Fibroblast of lung (primary cell): ENCODE results near the gene PDE9A. TPM values are rescaled to one million over a fixed set of nuclear protein-coding genes. Genes with fewer than 3 reads are reported as not detected.

Experiments used
- DNase-seq, 2 donors: peaks; one replicate each; pipeline versions ENCODE4 v3.0.0 to v3.0.0-alpha.2; 2010; ENCODE audit warnings: low read depth in 2 of 2
- H2AFZ ChIP-seq: 2 replicates; pipeline ENCODE4 v1.5.1; 2012; ENCODE audit warnings: low read length, control low read depth, inconsistent platforms
- H3K27ac ChIP-seq: 2 replicates; pipeline ENCODE4 v1.5.1; 2011; ENCODE audit warnings: low read length, control low read depth; ENCODE audit not compliant: insufficient read depth
- H3K27me3 ChIP-seq: 2 replicates; pipeline ENCODE4 v1.5.1; 2011; ENCODE audit warnings: mild to moderate bottlenecking, low read length; ENCODE audit not compliant: control insufficient read depth, insufficient read depth
- H3K36me3 ChIP-seq: 2 replicates; pipeline ENCODE4 v1.5.1; 2011; ENCODE audit warnings: low read length; ENCODE audit not compliant: control insufficient read depth, insufficient read depth
- H3K4me1 ChIP-seq: 2 replicates; pipeline ENCODE4 v1.5.1; 2011; ENCODE audit warnings: low read length; ENCODE audit not compliant: control insufficient read depth, insufficient read depth; ENCODE audit errors: extremely low read depth
- H3K4me2 ChIP-seq: 2 replicates; pipeline ENCODE4 v1.5.1; 2011; ENCODE audit warnings: low read length, control low read depth; ENCODE audit not compliant: insufficient read depth; ENCODE audit errors: extremely low read depth
- H3K4me3 ChIP-seq, 4 experiments: fragments of 200-600 bp in 1 of 4; sonication (generic) in 1 of 4; replicated peaks in 1 of 4; 2 replicates each; pipeline ENCODE4 v1.5.1; 2011 to 2016; ENCODE audit warnings: low read length in 4 of 4, low read depth in 3 of 4, mild to moderate bottlenecking in 3 of 4, control low read depth in 2 of 4, inconsistent platforms in 1 of 4, mixed read lengths in 1 of 4; ENCODE audit not compliant: insufficient read depth in 1 of 4; ENCODE audit errors: control extremely low read depth in 1 of 4
- H3K79me2 ChIP-seq: 2 replicates; pipeline ENCODE4 v1.5.1; 2012; ENCODE audit warnings: mild to moderate bottlenecking, low read length, inconsistent platforms; ENCODE audit not compliant: control insufficient read depth, insufficient read depth
- H3K9ac ChIP-seq: 2 replicates; pipeline ENCODE4 v1.5.1; 2011; ENCODE audit warnings: mild to moderate bottlenecking, low read length, control low read depth; ENCODE audit not compliant: insufficient read depth
- H3K9me3 ChIP-seq: 2 replicates; pipeline ENCODE4 v1.5.1; 2012; ENCODE audit warnings: low read depth, low read length; ENCODE audit not compliant: control insufficient read depth, insufficient read depth
- H4K20me1 ChIP-seq: 2 replicates; pipeline ENCODE4 v1.5.1; 2011; ENCODE audit warnings: low read length; ENCODE audit not compliant: control insufficient read depth, insufficient read depth; ENCODE audit errors: extremely low read depth
- CTCF ChIP-seq, 2 donors: IDR thresholded peaks in 1 of 2; conservative IDR thresholded peaks in 1 of 2; 1 replicate in 1 of 2; 2 replicates in 1 of 2; pipeline ENCODE4 v1.5.1; 2011 to 2012; ENCODE audit warnings: low read length in 2 of 2, control low read depth in 1 of 2, inconsistent platforms in 1 of 2, low read depth in 1 of 2, mild to moderate bottlenecking in 1 of 2
- EZH2 ChIP-seq: IDR thresholded peaks from 2 replicates; pipeline ENCODE4 v1.5.1; 2012; ENCODE audit warnings: low read length, control low read depth, mild to moderate bottlenecking; ENCODE audit errors: missing control alignments
- polyA plus RNA-seq, 2 donors: library from polyadenylated mRNA; depleted of rRNA in 1 of 2; stranded (reverse) in 1 of 2; unstranded in 1 of 2; fragments of >200 nt; gene quantifications; 2 replicates each; pipeline ENCODE4 v1.2.1, GENCODE V29; 2011 to 2012; ENCODE audit warnings: missing spikeins in 1 of 2
- total RNA-seq: library from RNA; depleted of rRNA; stranded (reverse); fragments of >200 nt; gene quantifications from 2 replicates; pipeline ENCODE4 v1.2.1, GENCODE V29; 2014

Gene PDE9A
- total and polyA plus RNA-seq, 2 donors (not counting 1 experiment from before 2014, with no cell fraction given): 1.8 to 4.4 TPM

DNA sequence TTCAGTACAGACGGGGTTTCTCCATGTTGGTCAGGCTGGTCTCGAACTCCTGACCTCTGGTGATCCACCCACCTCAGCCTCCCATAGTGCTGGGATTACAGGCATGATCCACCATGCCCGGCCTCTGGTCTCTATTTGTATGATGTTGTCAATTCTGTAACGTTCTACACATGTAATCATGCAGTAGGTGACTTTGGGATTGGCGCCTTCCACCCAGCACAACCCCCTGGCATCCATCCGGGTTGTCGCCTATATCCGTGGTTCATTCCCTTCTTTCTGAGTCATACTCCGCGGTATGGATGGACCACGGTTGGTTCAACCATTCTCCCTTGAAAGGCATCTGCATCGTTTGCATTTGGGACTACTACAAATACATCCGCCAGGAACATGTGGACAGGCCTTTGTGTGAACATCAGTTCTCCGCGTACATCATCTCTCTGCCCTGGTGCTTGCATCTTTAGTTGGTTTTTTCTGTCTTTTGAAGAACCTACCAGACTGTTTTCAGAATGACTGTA is 72.1 kb downstream of the PDE9A start:
- Histone ChIP-seq H3K9ac (no peak overlapping the region), H4K20me1 (no peaks in the 10 kb centered on the region), H3K4me2 (no peak overlapping the region), H3K4me3 (no peak overlapping the region), H3K27me3 (no peaks in the 10 kb centered on the region), H3K9me3 (no peaks in the 10 kb centered on the region), H3K79me2 (no peaks in the 10 kb centered on the region), H2AFZ (no peak overlapping the region), H3K4me1 (peaks cover 6% of the 10 kb centered on the region), H3K36me3 (no peaks in the 10 kb centered on the region), H3K27ac (no peak overlapping the region)
- no peak for TF ChIP-seq EZH2
- TF ChIP-seq CTCF (conservative IDR thresholded peaks at IDR 0.05 in 1 of 2, IDR thresholded peaks at IDR 0.05 in 1 of 2; ENCODE audit: low read depth in 1 of 2, low read length in 2 of 2): no peak
- DNase-seq: peak in 1 of 2 donors; percentile 15

DNA sequence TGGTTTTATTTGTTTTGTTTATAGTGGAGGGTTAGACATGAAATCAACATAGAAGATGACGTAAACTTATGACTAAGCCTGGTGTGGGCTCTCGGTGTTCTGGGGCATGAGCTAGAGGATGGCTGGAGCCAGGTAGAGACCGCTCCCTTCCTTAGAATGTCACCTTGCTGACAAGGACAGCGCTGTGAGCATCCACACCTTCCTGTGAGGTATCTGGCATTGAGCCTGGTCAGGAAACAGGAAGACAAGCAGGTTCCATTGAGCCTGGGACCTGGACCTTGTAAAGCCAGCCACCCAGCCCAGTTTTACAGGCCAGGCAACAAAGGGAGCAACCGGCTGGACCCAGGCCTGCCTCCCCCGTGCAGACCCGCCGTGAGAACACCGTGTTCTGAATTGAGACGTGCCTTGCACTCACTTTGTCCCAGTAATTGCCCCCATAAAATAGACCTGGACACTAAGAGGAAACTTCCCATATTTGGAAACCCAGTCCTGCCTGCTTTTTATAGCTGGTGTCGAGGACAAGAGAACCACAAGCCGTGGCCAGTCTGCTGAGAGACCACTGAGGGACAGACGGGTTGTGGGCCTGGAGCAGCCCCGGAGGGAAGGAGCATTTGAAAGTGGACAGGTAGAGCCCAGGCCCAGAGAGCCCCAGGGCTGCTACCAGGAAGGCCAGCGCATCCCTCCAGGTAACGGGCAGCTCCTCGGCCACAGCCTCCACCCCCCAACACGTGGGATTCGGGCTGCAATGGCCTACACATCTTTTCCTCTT is 78.0 kb downstream of the PDE9A start:
- H3K9me3 ChIP-seq: no peaks in the 10 kb centered on the region
- no peak overlapping the region for H3K27ac ChIP-seq
- TF ChIP-seq CTCF (conservative IDR thresholded peaks at IDR 0.05 in 1 of 2, IDR thresholded peaks at IDR 0.05 in 1 of 2; ENCODE audit: low read depth in 1 of 2, low read length in 2 of 2) (no peak), EZH2 (no peak)
- H4K20me1 ChIP-seq: no peaks in the 10 kb centered on the region
- H3K4me2 ChIP-seq: no peak overlapping the region
- H3K9ac ChIP-seq: no peak overlapping the region
- H2AFZ ChIP-seq: no peak overlapping the region
- no peaks in the 10 kb centered on the region for H3K4me1 ChIP-seq
- no peak for DNase-seq
- no peaks in the 10 kb centered on the region for H3K79me2 ChIP-seq
- H3K4me3 ChIP-seq: no peak overlapping the region
- no peaks in the 10 kb centered on the region for H3K36me3 ChIP-seq
- H3K27me3 ChIP-seq: no peaks in the 10 kb centered on the region

- no peak for DNase-seq
- no peak overlapping the region for H3K4me3 ChIP-seq
- no peaks in the 10 kb centered on the region for H3K79me2 ChIP-seq
- H3K4me2 ChIP-seq: no peak overlapping the region
- H3K4me1 ChIP-seq: no peaks in the 10 kb centered on the region
- H3K27me3 ChIP-seq: no peaks in the 10 kb centered on the region
- H2AFZ ChIP-seq: no peak overlapping the region
- H3K27ac ChIP-seq: no peak overlapping the region
- TF ChIP-seq CTCF (conservative IDR thresholded peaks at IDR 0.05 in 1 of 2, IDR thresholded peaks at IDR 0.05 in 1 of 2; ENCODE audit: low read depth in 1 of 2, low read length in 2 of 2): no peak
- TF ChIP-seq EZH2: no peak
- H3K36me3 ChIP-seq: no peaks in the 10 kb centered on the region
- no peaks in the 10 kb centered on the region for H3K9me3 ChIP-seq
- H4K20me1 ChIP-seq: no peaks in the 10 kb centered on the region
- H3K9ac ChIP-seq: no peak overlapping the region
These were observed 78.6 kb downstream of the PDE9A start for GRCh38 chr21:42732033-42732410.
